ENCODE results near the gene SIN3A.

GRCh38 chr15:75460646-75461045 is 9.2 kb upstream of the SIN3A start:
- no peak for TF ChIP-seq GATA2 (IDR thresholded peaks at IDR 0.05; ENCODE audit: low read depth, low read length)
- no peak for TF ChIP-seq GATA3 (IDR thresholded peaks at IDR 0.05; ENCODE audit: low read depth, low read length)
